ENCODE results near the gene FPR2.

Gene FPR2

GRCh38 chr19:51779181-51779580 lies 18.2 kb downstream of the FPR2 start:
- peaks cover 0 to 15% of the 10 kb centered on the region in 2 donors for H3K27me3 ChIP-seq
- intact Hi-C loops (cut with DNase I; ENCODE audit: low total_unique reads), result loop anchor here (10.0 kb wide), 1 partner anchor 304 kb away; the partner anchor contains the start of gene CEACAM18
- TF ChIP-seq CTCF (IDR thresholded peaks at IDR 0.05), result no peak
- H3K4me3 ChIP-seq, result no peak overlapping the region
- no peaks in the 10 kb centered on the region for H3K36me3 ChIP-seq
- H3K27ac ChIP-seq, result no peak overlapping the region
- DNase-seq, result no peak
- H3K4me1 ChIP-seq, result peaks cover 0 to 4% (median 0%) of the 10 kb centered on the region in 4 donors
- H3K9me3 ChIP-seq, result no peaks in the 10 kb centered on the region

GRCh38 chr19:51779703-51780102 lies 18.7 kb downstream of the FPR2 start:
- no peak for DNase-seq
- Histone ChIP-seq H3K4me1 (peaks cover 0 to 4% (median 0%) of the 10 kb centered on the region in 4 donors), H3K27me3 (peaks cover 0 to 13% of the 10 kb centered on the region in 2 donors), H3K36me3 (no peaks in the 10 kb centered on the region), H3K9me3 (no peaks in the 10 kb centered on the region), H3K27ac (no peak overlapping the region), H3K4me3 (no peak overlapping the region)
- no peak for TF ChIP-seq CTCF (IDR thresholded peaks at IDR 0.05)
- intact Hi-C loops (cut with DNase I; ENCODE audit: low total_unique reads), result loop anchor here (10.0 kb wide), 1 partner anchor 305 kb away; the partner anchor contains the start of gene CEACAM18

GRCh38 chr19:51780270-51780669 lies 19.3 kb downstream of the FPR2 start:
- no peak for TF ChIP-seq CTCF (IDR thresholded peaks at IDR 0.05)
- peaks cover 0 to 10% of the 10 kb centered on the region in 2 donors for H3K27me3 ChIP-seq
- intact Hi-C loops (cut with DNase I; ENCODE audit: low total_unique reads), result no loop called here
- H3K4me1 ChIP-seq, result peaks cover 0 to 4% (median 0%) of the 10 kb centered on the region in 4 donors
- H3K4me3 ChIP-seq, result no peak overlapping the region
- H3K36me3 ChIP-seq, result no peaks in the 10 kb centered on the region
- no peak overlapping the region for H3K27ac ChIP-seq
- no peak for DNase-seq
- no peaks in the 10 kb centered on the region for H3K9me3 ChIP-seq

GRCh38 chr19:51781999-51782398 lies 21.0 kb downstream of the FPR2 start:
- Histone ChIP-seq H3K9me3 (no peaks in the 10 kb centered on the region), H3K27ac (no peak overlapping the region), H3K4me3 (no peak overlapping the region), H3K4me1 (peaks cover 0 to 4% (median 0%) of the 10 kb centered on the region in 4 donors), H3K36me3 (no peaks in the 10 kb centered on the region), H3K27me3 (peaks cover 0 to 10% of the 10 kb centered on the region in 2 donors)
- intact Hi-C loops (cut with DNase I; ENCODE audit: low total_unique reads), result no loop called here
- no peak for DNase-seq
- TF ChIP-seq CTCF (IDR thresholded peaks at IDR 0.05), result no peak

GRCh38 chr19:51783372-51783771 lies 22.4 kb downstream of the FPR2 start:
- H3K27ac ChIP-seq, result no peak overlapping the region
- H3K4me1 ChIP-seq, result no peaks in the 10 kb centered on the region
- intact Hi-C loops (cut with DNase I; ENCODE audit: low total_unique reads), result no loop called here
- peaks cover 0 to 10% of the 10 kb centered on the region in 2 donors for H3K27me3 ChIP-seq
- no peak for TF ChIP-seq CTCF (IDR thresholded peaks at IDR 0.05)
- no peaks in the 10 kb centered on the region for H3K9me3 ChIP-seq
- DNase-seq, result no peak
- no peak overlapping the region for H3K4me3 ChIP-seq
- no peaks in the 10 kb centered on the region for H3K36me3 ChIP-seq

All from tibial artery (tissue), 4 donors.